Measurements from ENCODE around the gene ASNSD1. TPM values are rescaled to one million over a fixed set of nuclear protein-coding genes. Genes with fewer than 3 reads are reported as not detected.

ASNSD1 gene
- total and polyA plus RNA-seq, 2 of the 8 experiments (the other 6 are each of a cell fraction or from before 2014, with no cell fraction given), result 14.1 to 44.8 TPM

DNA sequence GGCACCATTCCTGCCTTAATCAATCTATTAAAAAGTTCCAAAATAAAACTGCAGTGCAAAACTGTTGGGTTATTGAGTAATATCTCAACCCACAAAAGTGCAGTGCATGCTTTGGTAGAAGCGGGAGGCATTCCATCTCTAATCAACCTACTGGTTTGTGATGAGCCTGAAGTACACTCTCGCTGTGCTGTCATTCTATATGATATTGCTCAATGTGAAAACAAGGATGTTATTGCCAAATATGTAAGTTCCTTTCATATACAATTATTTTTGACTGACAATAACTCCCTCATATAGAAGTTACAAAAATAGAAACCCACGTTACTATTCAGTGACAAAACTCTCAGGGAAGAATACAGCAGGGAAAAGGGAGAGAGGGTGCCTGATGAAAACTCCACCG lies 58.3 kb downstream of the ASNSD1 start (continued):
- no peak for TF ChIP-seq TAF7 (optimal IDR thresholded peaks at IDR 0.05; ENCODE audit: borderline replicate concordance, low read depth, low read length)

Other genes starting within 250 kb of the ASNSD1 start
- 69.3 and 77.1 TPM in 2 replicates for gene WDR75, start 220.0 kb upstream of the ASNSD1 start, total RNA-seq (2021; fragmentation: NEBNext Ultra II Directional; extraction: Animal tissue kit (Norgen Biotek cat#: 25700))
- gene WDR75, start 220.0 kb upstream of the ASNSD1 start, polyA plus RNA-seq (2011; rRNA removed), result 15.3 and 26.9 TPM in 2 replicates
- gene SLC40A1, start 80.7 kb upstream of the ASNSD1 start, total RNA-seq (2021; fragmentation: NEBNext Ultra II Directional; extraction: Animal tissue kit (Norgen Biotek cat#: 25700)), result not detected in 2 replicates
- 0.03 TPM in 1 of 2 replicates, not detected in the other for gene SLC40A1, start 80.7 kb upstream of the ASNSD1 start, polyA plus RNA-seq (2011; rRNA removed)
- 1.5 and 1.7 TPM in 2 replicates for gene ANKAR, start 13.2 kb downstream of the ASNSD1 start, total RNA-seq (2021; fragmentation: NEBNext Ultra II Directional; extraction: Animal tissue kit (Norgen Biotek cat#: 25700))
- 0.47 and 0.56 TPM in 2 replicates for gene ANKAR, start 13.2 kb downstream of the ASNSD1 start, polyA plus RNA-seq (2011; rRNA removed)
- gene OSGEPL1, start 101.3 kb downstream of the ASNSD1 start, total RNA-seq (2021; fragmentation: NEBNext Ultra II Directional; extraction: Animal tissue kit (Norgen Biotek cat#: 25700)), result 11.8 and 15.7 TPM in 2 replicates
- gene OSGEPL1, start 101.3 kb downstream of the ASNSD1 start, polyA plus RNA-seq (2011; rRNA removed), result 4.8 and 7.1 TPM in 2 replicates
- gene ORMDL1, start 122.9 kb downstream of the ASNSD1 start, total RNA-seq (2021; fragmentation: NEBNext Ultra II Directional; extraction: Animal tissue kit (Norgen Biotek cat#: 25700)), result 51.6 and 58.1 TPM in 2 replicates
- gene ORMDL1, start 122.9 kb downstream of the ASNSD1 start, polyA plus RNA-seq (2011; rRNA removed), result 20.3 and 34.9 TPM in 2 replicates
- gene PMS1, start 123.0 kb downstream of the ASNSD1 start, total RNA-seq (2021; fragmentation: NEBNext Ultra II Directional; extraction: Animal tissue kit (Norgen Biotek cat#: 25700)), result 59.3 and 59.7 TPM in 2 replicates
- gene PMS1, start 123.0 kb downstream of the ASNSD1 start, polyA plus RNA-seq (2011; rRNA removed), result 10.1 and 13.1 TPM in 2 replicates